HUES64 (cell line): ENCODE results near the gene TACR1.
"Not testable (repeated sequence)": the region's sequence is repeated elsewhere in the genome, so short reads cannot be mapped to it uniquely, and the experiment has no call there.

Experiments used
- H3K27ac ChIP-seq: 2 replicates; pipeline ENCODE4 v1.7.0; 2013; ENCODE audit warnings: low read depth, low read length, inconsistent platforms
- H3K27me3 ChIP-seq: 2 replicates; pipeline ENCODE4 v1.6.1; 2013; ENCODE audit warnings: mild to moderate bottlenecking, low read length; ENCODE audit not compliant: insufficient read depth
- H3K36me3 ChIP-seq: 2 replicates; pipeline ENCODE4 v1.6.1; 2013; ENCODE audit warnings: mild to moderate bottlenecking, low read length; ENCODE audit not compliant: insufficient read depth
- H3K4me1 ChIP-seq: 2 replicates; pipeline ENCODE4 v1.6.1; 2013; ENCODE audit warnings: mild to moderate bottlenecking, low read length, moderate library complexity; ENCODE audit not compliant: insufficient read depth
- H3K4me3 ChIP-seq: 2 replicates; pipeline ENCODE4 v1.5.1; 2013; ENCODE audit warnings: mild to moderate bottlenecking, low read length, moderate library complexity
- H3K9ac ChIP-seq: 2 replicates; pipeline ENCODE4 v1.6.1; 2013; ENCODE audit warnings: mild to moderate bottlenecking, low read depth, low read length
- H3K9me3 ChIP-seq: 2 replicates; pipeline ENCODE4 v1.6.1; 2013; ENCODE audit warnings: low read depth, low read length; ENCODE audit not compliant: insufficient read depth
- WGBS: fragments of 150-250, 120-280 bp; methylation state at CpG from one replicate; pipeline ENCODE4 v1.1.7; 2013; ENCODE audit warnings: missing lambda C conversion rate; 5-methylcytosine and 5-hydroxymethylcytosine counted together

TACR1 gene

GRCh38 chr2:75058427-75058826 lies 140.9 kb downstream of the TACR1 start:
- no peak overlapping the region for H3K4me3 ChIP-seq
- 83% methylated on average over 1 of the region's 1 CpG for WGBS
- no peaks in the 10 kb centered on the region for H3K27me3 ChIP-seq
- H3K4me1 ChIP-seq: peaks cover 51% of the 10 kb centered on the region
- no peak overlapping the region for H3K9ac ChIP-seq
- H3K27ac ChIP-seq: no peak overlapping the region
- H3K9me3 ChIP-seq: no peaks in the 10 kb centered on the region
- no peaks in the 10 kb centered on the region for H3K36me3 ChIP-seq

- not testable (repeated sequence) for H3K4me3 ChIP-seq, H3K9me3 ChIP-seq, H3K27me3 ChIP-seq, H3K36me3 ChIP-seq
- Histone ChIP-seq H3K4me1 (peaks cover 53% of the 10 kb centered on the region), H3K9ac (peak overlapping the region; percentile 47; the same call in 1 of the 2 replicates), H3K27ac (peak overlapping the region; percentile 88; the same call in 1 of the 2 replicates)
- 28% methylated on average over 5 of the region's 5 CpGs for WGBS
These were observed 142.2 kb downstream of the TACR1 start for GRCh38 chr2:75057150-75057549.

- 3% methylated on average over 10 of the region's 10 CpGs for WGBS
- Histone ChIP-seq H3K36me3 (no peaks in the 10 kb centered on the region), H3K4me3 (peak overlapping the region; percentile 17), H3K9me3 (no peaks in the 10 kb centered on the region), H3K27ac (peak overlapping the region; percentile 88), H3K9ac (peak overlapping the region; percentile 47), H3K27me3 (no peaks in the 10 kb centered on the region), H3K4me1 (peaks cover 53% of the 10 kb centered on the region)
These were observed 143.3 kb downstream of the TACR1 start for GRCh38 chr2:75055820-75056675.

- H3K27ac ChIP-seq: peak overlapping the region; percentile 88
- 31% methylated on average over 6 of the region's 6 CpGs for WGBS
- no peaks in the 10 kb centered on the region for H3K9me3 ChIP-seq
- H3K4me1 ChIP-seq: peaks cover 53% of the 10 kb centered on the region
- peak overlapping the region; percentile 11; the same call in 1 of the 2 replicates for H3K9ac ChIP-seq
- H3K36me3 ChIP-seq: no peaks in the 10 kb centered on the region
- H3K27me3 ChIP-seq: no peaks in the 10 kb centered on the region
- H3K4me3 ChIP-seq: peak overlapping the region; percentile 17
These were observed 144.0 kb downstream of the TACR1 start for GRCh38 chr2:75055142-75055819.

- 80% methylated on average over 2 of the region's 2 CpGs for WGBS
- no peaks in the 10 kb centered on the region for H3K27me3 ChIP-seq
- H3K9ac ChIP-seq: no peak overlapping the region
- no peaks in the 10 kb centered on the region for H3K9me3 ChIP-seq
- H3K4me1 ChIP-seq: peaks cover 48% of the 10 kb centered on the region
- no peak overlapping the region for H3K4me3 ChIP-seq
- H3K27ac ChIP-seq: no peak overlapping the region
- no peaks in the 10 kb centered on the region for H3K36me3 ChIP-seq
These were observed 145.0 kb downstream of the TACR1 start for GRCh38 chr2:75054296-75054695.

GRCh38 chr2:75053484-75054112 lies 145.7 kb downstream of the TACR1 start:
- H3K9ac ChIP-seq: no peak overlapping the region
- 32% methylated on average over 6 of the region's 7 CpGs for WGBS
- H3K4me1 ChIP-seq: peaks cover 44% of the 10 kb centered on the region
- H3K4me3 ChIP-seq: no peak overlapping the region
- H3K36me3 ChIP-seq: no peaks in the 10 kb centered on the region
- H3K27me3 ChIP-seq: no peaks in the 10 kb centered on the region
- no peaks in the 10 kb centered on the region for H3K9me3 ChIP-seq
- H3K27ac ChIP-seq: no peak overlapping the region

- WGBS: 95% methylated on average over 4 of the region's 4 CpGs
- Histone ChIP-seq H3K4me3 (no peak overlapping the region), H3K9ac (no peak overlapping the region), H3K27ac (no peak overlapping the region), H3K36me3 (no peaks in the 10 kb centered on the region), H3K4me1 (peaks cover 7% of the 10 kb centered on the region; the same call in 1 of the 2 replicates), H3K27me3 (no peaks in the 10 kb centered on the region), H3K9me3 (no peaks in the 10 kb centered on the region)
These were observed 151.2 kb downstream of the TACR1 start for GRCh38 chr2:75047992-75048625.

GRCh38 chr2:75047189-75047991 lies 151.9 kb downstream of the TACR1 start:
- Histone ChIP-seq H3K27me3 (no peaks in the 10 kb centered on the region), H3K27ac (no peak overlapping the region), H3K36me3 (no peaks in the 10 kb centered on the region), H3K4me3 (no peak overlapping the region), H3K9ac (no peak overlapping the region), H3K9me3 (no peaks in the 10 kb centered on the region), H3K4me1 (peaks cover 7% of the 10 kb centered on the region; the same call in 1 of the 2 replicates)
- WGBS: 96% methylated on average over 2 of the region's 2 CpGs

- Histone ChIP-seq H3K4me1 (peaks cover 7% of the 10 kb centered on the region; the same call in 1 of the 2 replicates), H3K4me3 (no peak overlapping the region), H3K9ac (no peak overlapping the region), H3K36me3 (no peaks in the 10 kb centered on the region), H3K9me3 (no peaks in the 10 kb centered on the region), H3K27ac (no peak overlapping the region), H3K27me3 (no peaks in the 10 kb centered on the region)
- 82% methylated on average over 4 of the region's 4 CpGs for WGBS
These were observed 153.7 kb downstream of the TACR1 start for GRCh38 chr2:75045526-75046050.

GRCh38 chr2:75044291-75044690 lies 155.0 kb downstream of the TACR1 start:
- no peaks in the 10 kb centered on the region for H3K36me3 ChIP-seq
- 88% methylated on average over 2 of the region's 2 CpGs for WGBS
- peaks cover 7% of the 10 kb centered on the region; the same call in 1 of the 2 replicates for H3K4me1 ChIP-seq
- H3K9ac ChIP-seq: no peak overlapping the region
- no peak overlapping the region for H3K4me3 ChIP-seq
- no peak overlapping the region for H3K27ac ChIP-seq
- H3K27me3 ChIP-seq: no peaks in the 10 kb centered on the region
- no peaks in the 10 kb centered on the region for H3K9me3 ChIP-seq
